ENCODE data around the gene EYA4.

EYA4 gene

GRCh38 chr6:133399426-133399825 is 158.3 kb downstream of the EYA4 start:
- FAIRE-seq (no peak), DNase-seq (ENCODE audit: insufficient read length, low spot score) (no peak)
- no peak for TF ChIP-seq POLR2A (IDR thresholded peaks at IDR 0.05; ENCODE audit: low read depth, low read length)

- no peak for FAIRE-seq
- TF ChIP-seq POLR2A (IDR thresholded peaks at IDR 0.05; ENCODE audit: low read depth, low read length) = no peak
- DNase-seq (ENCODE audit: insufficient read length, low spot score) = no peak
Observed at GRCh38 chr6:133404151-133404550, 163.0 kb downstream of the EYA4 start.

GRCh38 chr6:133404728-133405127 is 163.6 kb downstream of the EYA4 start:
- no peak for TF ChIP-seq POLR2A (IDR thresholded peaks at IDR 0.05; ENCODE audit: low read depth, low read length)
- DNase-seq (ENCODE audit: insufficient read length, low spot score) (no peak), FAIRE-seq (no peak)

GRCh38 chr6:133407320-133408100 is 166.4 kb downstream of the EYA4 start:
- no peak for TF ChIP-seq POLR2A (IDR thresholded peaks at IDR 0.05; ENCODE audit: low read depth, low read length)
- DNase-seq (ENCODE audit: insufficient read length, low spot score) (no peak), FAIRE-seq (no peak)

- no peak for FAIRE-seq
- DNase-seq (ENCODE audit: insufficient read length, low spot score) = no peak
- no peak for TF ChIP-seq POLR2A (IDR thresholded peaks at IDR 0.05; ENCODE audit: low read depth, low read length)
Observed at GRCh38 chr6:133408132-133408531, 167.0 kb downstream of the EYA4 start.

GRCh38 chr6:133408543-133408942 is 167.4 kb downstream of the EYA4 start:
- no peak for DNase-seq (ENCODE audit: insufficient read length, low spot score)
- no peak for FAIRE-seq

GRCh38 chr6:133410638-133411435 is 169.7 kb downstream of the EYA4 start:
- no peak for TF ChIP-seq POLR2A (IDR thresholded peaks at IDR 0.05; ENCODE audit: low read depth, low read length)
- no peak for FAIRE-seq
- no peak for DNase-seq (ENCODE audit: insufficient read length, low spot score)

More at GRCh38 chr6:133408543-133408942, 167.4 kb downstream of the EYA4 start:
- no peak for TF ChIP-seq POLR2A (IDR thresholded peaks at IDR 0.05; ENCODE audit: low read depth, low read length)

- DNase-seq (ENCODE audit: insufficient read length, low spot score) (no peak), FAIRE-seq (no peak)
- no peak for TF ChIP-seq POLR2A (IDR thresholded peaks at IDR 0.05; ENCODE audit: low read depth, low read length)
Observed at GRCh38 chr6:133411757-133412156, 170.6 kb downstream of the EYA4 start.

GRCh38 chr6:133415262-133415661 is 174.1 kb downstream of the EYA4 start:
- DNase-seq (ENCODE audit: insufficient read length, low spot score) (no peak), FAIRE-seq (no peak)
- no peak for TF ChIP-seq POLR2A (IDR thresholded peaks at IDR 0.05; ENCODE audit: low read depth, low read length)

- no peak for DNase-seq (ENCODE audit: insufficient read length, low spot score)
- no peak for FAIRE-seq
- no peak for TF ChIP-seq POLR2A (IDR thresholded peaks at IDR 0.05; ENCODE audit: low read depth, low read length)
Observed at GRCh38 chr6:133418108-133418507, 177.0 kb downstream of the EYA4 start.

GRCh38 chr6:133423242-133423641 is 182.1 kb downstream of the EYA4 start:
- DNase-seq (ENCODE audit: insufficient read length, low spot score) = no peak
- no peak for TF ChIP-seq POLR2A (IDR thresholded peaks at IDR 0.05; ENCODE audit: low read depth, low read length)
- FAIRE-seq = no peak

GRCh38 chr6:133424359-133424758 is 183.2 kb downstream of the EYA4 start:
- TF ChIP-seq POLR2A (IDR thresholded peaks at IDR 0.05; ENCODE audit: low read depth, low read length) = no peak
- no peak for DNase-seq (ENCODE audit: insufficient read length, low spot score)
- FAIRE-seq = no peak

GRCh38 chr6:133426038-133426437 is 184.9 kb downstream of the EYA4 start:
- FAIRE-seq (no peak), DNase-seq (ENCODE audit: insufficient read length, low spot score) (no peak)
- TF ChIP-seq POLR2A (IDR thresholded peaks at IDR 0.05; ENCODE audit: low read depth, low read length) = no peak

- no peak for TF ChIP-seq POLR2A (IDR thresholded peaks at IDR 0.05; ENCODE audit: low read depth, low read length)
- FAIRE-seq (no peak), DNase-seq (ENCODE audit: insufficient read length, low spot score) (no peak)
Observed at GRCh38 chr6:133428295-133428694, 187.1 kb downstream of the EYA4 start.

GRCh38 chr6:133430530-133430929 is 189.4 kb downstream of the EYA4 start:
- DNase-seq (ENCODE audit: insufficient read length, low spot score) = no peak
- no peak for TF ChIP-seq POLR2A (IDR thresholded peaks at IDR 0.05; ENCODE audit: low read depth, low read length)
- FAIRE-seq = no peak
